A673 (cell line): ENCODE measurements around the gene NID1. TPM values are rescaled to one million over a fixed set of nuclear protein-coding genes. Genes with fewer than 3 reads are reported as not detected.
A peak's percentile ranks its signal among the peaks of the same experiment; 100 is the strongest.

Experiments
- BruUV-seq: library from RNA; stranded (reverse); fragments of 400-500 nt; replicated peaks from 2 replicates; lab custom pipeline; 2021; lab: Mats Ljungman, UMichigan
- CTCF ChIA-PET: fragments of 300-600 bp; sonication (Branson Sonifier 250); formaldehyde crosslinking; loops from one replicate; lab custom pipeline; 2022; ENCODE audit warnings: antibody characterized with exemption; lab: Charles Lee
- POLR2A ChIA-PET: fragments of 300-600 bp; sonication (Branson Sonifier 250); formaldehyde crosslinking; loops from one replicate; lab custom pipeline; 2022; ENCODE audit warnings: antibody characterized with exemption; ENCODE audit not compliant: low non-redundant PET; lab: Charles Lee
- DNase-seq: peaks from one replicate; pipeline ENCODE4 v3.0.0-alpha.2; 2015; ENCODE audit warnings: low spot score
- H3K27ac ChIP-seq: fragments of 200-600 bp; sonication (generic); 2 replicates; pipeline ENCODE4 v1.5.1; 2016; ENCODE audit warnings: mixed run types, low read depth, mild to moderate bottlenecking, mixed read lengths, antibody characterized with exemption, low read length; ENCODE audit not compliant: poor library complexity, severe bottlenecking
- H3K27me3 ChIP-seq: fragments of 200-600 bp; sonication (generic); replicated peaks from 2 replicates; pipeline ENCODE4 v1.6.1; 2017; ENCODE audit warnings: mixed run types, low read depth, mild to moderate bottlenecking, mixed read lengths, antibody characterized with exemption, low read length; ENCODE audit not compliant: insufficient read depth, poor library complexity
- H3K36me3 ChIP-seq: fragments of 200-600 bp; sonication (generic); 2 replicates; pipeline ENCODE4 v1.6.1; 2016; ENCODE audit warnings: mixed run types, mild to moderate bottlenecking, mixed read lengths, antibody characterized with exemption, low read length; ENCODE audit not compliant: insufficient read depth, poor library complexity, severe bottlenecking
- H3K4me1 ChIP-seq: fragments of 200-600 bp; sonication (generic); 2 replicates; pipeline ENCODE4 v1.6.1; 2017; ENCODE audit warnings: mixed run types, mild to moderate bottlenecking, mixed read lengths, antibody characterized with exemption, low read length; ENCODE audit not compliant: insufficient read depth, poor library complexity, severe bottlenecking
- H3K4me3 ChIP-seq: fragments of 200-600 bp; sonication (generic); 2 replicates; pipeline ENCODE4 v1.5.1; 2016; ENCODE audit warnings: low read depth, mixed run types, mild to moderate bottlenecking, mixed read lengths, low read length; ENCODE audit not compliant: poor library complexity, severe bottlenecking
- H3K9me3 ChIP-seq: fragments of 200-600 bp; sonication (generic); 2 replicates; pipeline ENCODE4 v1.6.1; 2016; ENCODE audit warnings: mixed run types, low read depth, mild to moderate bottlenecking, mixed read lengths, antibody characterized with exemption, low read length; ENCODE audit not compliant: poor library complexity, severe bottlenecking
- EZH2 ChIP-seq: fragments of 200-600 bp; sonication (generic); IDR thresholded peaks from 2 replicates; pipeline ENCODE4 v1.6.1; 2017; ENCODE audit warnings: borderline replicate concordance, low read depth, mild to moderate bottlenecking, mixed read lengths, antibody characterized with exemption, low read length; ENCODE audit not compliant: poor library complexity, severe bottlenecking
- intact Hi-C: fragments of 100-400 bp; cut with micrococcal nuclease; formaldehyde crosslinking; loops from one replicate; pipeline ENCODE4 v1.10.0; 2022; ENCODE audit not compliant: unreplicated experiment
- total RNA-seq: library from RNA; stranded (reverse); gene quantifications from 2 replicates; pipeline ENCODE4 v1.2.3, GENCODE V29; 2021
- TF ChIP-seq, protein P1 (sequence below): fragments of 300-800, 200-600 bp; sonication (generic); conservative IDR thresholded peaks from 2 replicates; pipeline ENCODE4 v1.5.1; 2017; ENCODE audit warnings: low read depth, mild to moderate bottlenecking, antibody characterized with exemption, low read length, moderate library complexity, mixed read lengths

The NID1 gene
- total RNA-seq, 1 experiment from 2014 or later = 0.64 TPM

DNA sequence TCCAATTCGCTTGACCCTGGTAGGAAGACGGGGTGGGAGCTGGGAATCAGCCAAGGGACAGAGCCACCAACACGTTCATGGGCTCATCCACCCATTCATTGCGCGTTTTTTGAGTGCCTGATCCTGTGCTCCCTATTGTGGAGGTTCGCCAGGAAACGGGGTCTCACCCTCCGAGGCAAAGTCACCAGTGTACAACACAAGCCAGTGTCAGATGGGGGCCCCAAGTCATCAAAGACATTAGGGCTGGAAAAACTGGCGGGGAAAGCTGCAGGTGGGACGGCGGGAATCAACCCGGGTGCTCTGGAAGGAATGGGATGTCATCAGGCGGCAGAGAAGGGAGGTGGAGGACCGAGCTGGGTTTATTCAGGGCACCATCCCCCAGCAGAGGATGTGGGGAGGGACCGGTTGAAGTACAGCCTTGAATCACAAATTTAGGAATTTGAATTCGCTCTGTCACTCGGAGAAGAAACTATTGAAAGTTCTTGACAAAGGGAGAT lies 667 bp upstream of the NID1 start:
- Histone ChIP-seq H3K27ac (no peak overlapping the region), H3K36me3 (no peaks in the 10 kb centered on the region), H3K4me3 (peak overlapping the region; percentile 51), H3K9me3 (no peaks in the 10 kb centered on the region), H3K27me3 (no peaks in the 10 kb centered on the region), H3K4me1 (no peaks in the 10 kb centered on the region)
- ChIA-PET POLR2A (no interaction called here), CTCF (no interaction called here)
- BruUV-seq = no TSS peak
- TF ChIP-seq, protein P1, sequence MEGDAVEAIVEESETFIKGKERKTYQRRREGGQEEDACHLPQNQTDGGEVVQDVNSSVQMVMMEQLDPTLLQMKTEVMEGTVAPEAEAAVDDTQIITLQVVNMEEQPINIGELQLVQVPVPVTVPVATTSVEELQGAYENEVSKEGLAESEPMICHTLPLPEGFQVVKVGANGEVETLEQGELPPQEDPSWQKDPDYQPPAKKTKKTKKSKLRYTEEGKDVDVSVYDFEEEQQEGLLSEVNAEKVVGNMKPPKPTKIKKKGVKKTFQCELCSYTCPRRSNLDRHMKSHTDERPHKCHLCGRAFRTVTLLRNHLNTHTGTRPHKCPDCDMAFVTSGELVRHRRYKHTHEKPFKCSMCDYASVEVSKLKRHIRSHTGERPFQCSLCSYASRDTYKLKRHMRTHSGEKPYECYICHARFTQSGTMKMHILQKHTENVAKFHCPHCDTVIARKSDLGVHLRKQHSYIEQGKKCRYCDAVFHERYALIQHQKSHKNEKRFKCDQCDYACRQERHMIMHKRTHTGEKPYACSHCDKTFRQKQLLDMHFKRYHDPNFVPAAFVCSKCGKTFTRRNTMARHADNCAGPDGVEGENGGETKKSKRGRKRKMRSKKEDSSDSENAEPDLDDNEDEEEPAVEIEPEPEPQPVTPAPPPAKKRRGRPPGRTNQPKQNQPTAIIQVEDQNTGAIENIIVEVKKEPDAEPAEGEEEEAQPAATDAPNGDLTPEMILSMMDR = no peak
- intact Hi-C loops = no loop called here
- DNase-seq = no peak

DNA sequence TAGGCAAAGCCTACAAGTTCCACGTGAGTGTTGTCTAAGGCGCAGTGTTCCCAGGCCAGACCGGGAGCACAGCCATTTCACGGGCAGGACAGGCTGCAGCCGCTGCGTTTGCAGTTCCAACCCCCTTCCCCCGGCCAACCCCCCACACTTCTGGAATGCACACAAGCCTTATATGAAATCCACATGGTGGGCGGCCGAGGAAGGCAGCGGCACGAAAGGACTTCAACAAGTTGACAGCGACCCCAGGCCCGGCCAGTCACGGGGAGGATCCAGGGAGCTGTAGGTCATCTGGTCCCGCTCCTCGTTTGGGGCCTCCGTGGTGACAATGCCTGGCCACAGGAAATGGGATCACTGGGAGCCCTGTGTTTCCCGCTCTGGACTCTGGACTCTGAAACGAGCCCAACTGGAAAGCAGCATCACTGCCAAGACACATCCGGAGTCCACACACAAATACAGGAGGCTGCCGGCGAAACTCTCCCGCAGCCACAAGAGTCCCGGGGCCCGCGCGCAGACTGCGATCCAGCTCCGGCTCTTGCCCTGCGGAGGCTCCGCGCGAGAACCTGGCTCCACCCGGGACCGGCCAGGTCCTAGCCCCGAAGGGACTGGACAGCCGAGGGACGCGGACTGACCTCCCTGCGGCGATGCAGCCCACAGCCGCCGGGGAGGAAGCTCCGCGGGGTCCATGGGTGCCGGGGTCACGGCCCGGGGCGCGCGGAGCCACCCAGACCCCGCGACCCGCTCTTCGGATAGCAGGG lies 794 bp downstream of the NID1 start:
- peak overlapping the region; percentile 51 for H3K4me3 ChIP-seq
- no peaks in the 10 kb centered on the region for H3K9me3 ChIP-seq
- ChIA-PET CTCF (no interaction called here), POLR2A (no interaction called here)
- intact Hi-C loops = no loop called here
- no peaks in the 10 kb centered on the region for H3K4me1 ChIP-seq
- no TSS peak for BruUV-seq
- H3K36me3 ChIP-seq = no peaks in the 10 kb centered on the region
- DNase-seq = no peak
- no peaks in the 10 kb centered on the region for H3K27me3 ChIP-seq
- H3K27ac ChIP-seq = no peak overlapping the region
- no peak for TF ChIP-seq EZH2
- TF ChIP-seq, protein P1 = no peak

DNA sequence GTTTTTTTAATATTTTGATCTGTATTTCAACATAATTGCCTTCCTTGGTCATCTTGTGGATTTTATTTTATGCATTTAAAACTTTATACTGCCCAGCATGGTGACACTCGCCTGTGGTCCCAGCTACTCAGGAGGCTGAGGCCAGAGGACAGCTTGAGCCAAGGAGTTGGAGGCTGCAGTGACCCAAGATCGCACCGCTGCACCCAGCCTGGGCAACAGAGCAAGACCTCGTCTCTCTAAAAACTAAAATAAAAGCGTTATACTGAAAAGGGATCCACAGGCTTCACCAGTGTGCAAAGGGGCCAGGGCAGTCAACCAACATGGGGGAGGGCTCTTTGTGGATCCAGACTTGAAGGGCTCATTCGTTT lies 1.4 kb downstream of the NID1 start:
- Histone ChIP-seq H3K4me3 (no peak overlapping the region), H3K9me3 (no peaks in the 10 kb centered on the region), H3K4me1 (no peaks in the 10 kb centered on the region), H3K27me3 (no peaks in the 10 kb centered on the region), H3K27ac (no peak overlapping the region), H3K36me3 (no peaks in the 10 kb centered on the region)
- intact Hi-C loops = no loop called here
- BruUV-seq = no TSS peak
- no peak for DNase-seq
- no peak for TF ChIP-seq EZH2
- TF ChIP-seq, protein P1 = no peak
- CTCF ChIA-PET = no interaction called here
- POLR2A ChIA-PET = no interaction called here
